ENCODE data around the gene FLAD1. TPM values are rescaled to one million over a fixed set of nuclear protein-coding genes. Genes with fewer than 3 reads are reported as not detected.
A peak's percentile ranks its signal among the peaks of the same experiment; 100 is the strongest.

Gene FLAD1
- polyA plus RNA-seq, 6 donors from 2014 or later: 37.0 to 57.0 (median 49.4) TPM

DNA sequence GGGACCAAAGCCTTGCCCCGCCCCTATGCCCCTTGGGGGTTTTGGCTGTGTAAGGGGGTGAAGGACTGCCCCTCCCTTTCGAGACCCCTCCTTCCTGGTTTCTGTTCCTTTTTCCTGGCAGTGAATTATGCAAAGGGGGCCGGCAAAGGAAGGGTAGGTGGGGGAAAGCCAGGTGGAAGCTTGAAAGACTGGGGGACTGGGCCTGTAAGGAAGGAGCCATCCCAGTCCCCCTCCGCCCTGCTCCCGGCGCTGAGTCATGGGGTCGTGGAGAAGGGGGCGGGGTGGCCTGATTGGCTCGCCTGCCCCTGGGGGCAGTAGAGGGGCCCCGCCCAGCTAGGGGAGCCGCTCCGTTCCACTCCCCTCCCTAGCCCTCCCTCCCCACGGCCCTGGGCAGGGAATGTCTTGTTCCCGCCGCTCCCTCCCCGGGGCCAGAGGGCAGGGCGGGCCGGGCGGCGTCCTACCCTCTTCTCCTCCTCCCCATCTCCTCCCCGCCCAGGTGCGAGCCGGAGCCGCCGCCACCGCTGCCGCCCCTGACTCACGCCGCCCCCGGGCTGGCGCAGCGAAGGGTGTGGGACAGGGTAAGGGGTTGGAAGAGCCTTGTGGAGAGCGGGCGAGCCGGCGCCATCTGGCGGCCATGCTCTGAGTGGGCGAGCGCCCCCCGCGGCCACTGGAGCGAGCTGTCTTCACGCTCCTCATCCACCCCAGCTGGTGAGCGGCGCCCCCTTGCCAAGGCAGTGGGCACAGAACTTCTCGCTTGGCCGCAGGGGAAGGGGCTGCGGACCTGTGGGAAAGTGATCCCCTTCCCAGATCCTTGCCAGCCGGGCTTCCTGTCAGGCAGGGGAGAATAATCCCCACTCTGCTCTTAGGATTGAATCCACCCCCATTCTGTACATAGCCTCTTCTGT is 34.1 kb downstream of the FLAD1 start:
- H3K36me3 Mint-ChIP-seq: no peaks in the 10 kb centered on the region
- H3K9me3 Mint-ChIP-seq: no peaks in the 10 kb centered on the region
- peak; percentile 81 for ATAC-seq (ENCODE audit: low read depth in 2 of 2)
- H3K27ac Mint-ChIP-seq: peak overlapping the region; percentile 88 to 96 (median 92)
- DNase-seq: peak; percentile 86
- H3K27me3 Mint-ChIP-seq: no peaks in the 10 kb centered on the region
- peaks cover 62 to 71% (median 67%) of the 10 kb centered on the region in 3 donors for H3K4me1 Mint-ChIP-seq
- peak overlapping the region; percentile 79 to 90 (median 86) for H3K4me3 Mint-ChIP-seq

DNA sequence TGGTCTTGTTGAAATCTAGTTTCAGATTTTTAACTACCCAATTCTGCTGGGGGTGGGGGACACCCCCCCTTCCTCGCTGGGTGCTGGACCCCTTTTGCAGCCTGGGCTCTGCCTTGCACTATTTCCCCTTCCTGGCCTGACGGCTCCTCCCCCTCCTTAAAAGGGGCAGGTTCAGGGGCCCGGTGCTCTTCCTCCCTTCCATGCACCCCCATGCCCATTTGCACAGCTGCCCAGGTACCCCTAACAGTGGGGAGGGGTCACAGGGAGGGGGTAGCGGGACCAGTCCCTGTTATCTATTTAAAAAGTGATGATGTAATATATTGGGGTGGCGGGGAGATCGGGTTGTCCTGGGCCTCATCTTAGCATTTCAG is 34.8 kb downstream of the FLAD1 start:
- peak; percentile 2 to 5 for ATAC-seq (ENCODE audit: low read depth in 2 of 2)
- no peaks in the 10 kb centered on the region for H3K9me3 Mint-ChIP-seq

DNA sequence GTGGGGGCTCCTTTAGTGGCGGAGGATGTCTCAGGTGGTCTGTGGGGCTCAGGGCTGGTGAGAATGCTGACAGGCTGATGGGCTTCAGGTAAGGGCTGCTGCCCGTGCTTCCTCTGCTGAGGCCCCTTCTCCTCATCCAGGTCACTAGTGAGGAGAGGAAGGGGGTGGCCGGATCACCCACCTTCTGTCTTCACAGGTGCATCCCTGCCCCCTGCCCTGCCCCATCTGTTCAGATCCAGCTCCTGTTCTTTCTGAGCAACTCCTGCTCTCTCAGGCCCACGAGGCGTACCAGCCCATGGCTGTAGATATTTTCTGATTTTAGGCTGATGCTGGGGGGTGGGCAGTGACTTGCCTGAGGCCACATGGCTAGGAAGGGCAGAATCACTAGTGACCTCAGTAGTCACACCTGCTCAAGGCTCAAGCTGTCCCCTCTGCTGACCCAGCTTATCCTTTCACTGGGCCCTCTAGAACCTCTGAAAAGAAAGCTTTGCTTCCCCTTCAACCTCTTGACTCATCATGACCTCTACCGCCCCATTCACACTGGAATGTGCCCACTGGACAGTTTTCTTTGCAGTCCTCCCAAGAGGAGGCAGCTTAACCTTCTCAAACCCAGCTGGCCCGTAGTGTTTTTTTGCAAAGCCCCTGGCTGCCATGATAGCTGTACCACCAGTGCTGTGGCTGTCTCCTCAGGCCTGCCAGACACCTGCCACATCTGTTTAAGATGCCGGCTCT is 35.6 kb downstream of the FLAD1 start:
- peak overlapping the region in 7 of 8 donors; percentile 13 to 84 (median 62) for H3K4me3 Mint-ChIP-seq
- no peaks in the 10 kb centered on the region for H3K27me3 Mint-ChIP-seq
- peak overlapping the region in 5 of 6 donors; percentile 40 to 96 (median 89) for H3K27ac Mint-ChIP-seq
- DNase-seq: no peak
- H3K4me1 Mint-ChIP-seq: peaks cover 47 to 57% (median 52%) of the 10 kb centered on the region in 3 donors
- H3K9me3 Mint-ChIP-seq: no peaks in the 10 kb centered on the region
- no peak for ATAC-seq (ENCODE audit: low read depth in 2 of 2)
- no peaks in the 10 kb centered on the region for H3K36me3 Mint-ChIP-seq

More for the DNA sequence above, 34.8 kb downstream of the FLAD1 start:
- peaks cover 56 to 65% (median 60%) of the 10 kb centered on the region in 3 donors for H3K4me1 Mint-ChIP-seq
- H3K27ac Mint-ChIP-seq: peak overlapping the region; percentile 88 to 96 (median 90)
- no peaks in the 10 kb centered on the region for H3K27me3 Mint-ChIP-seq
- H3K4me3 Mint-ChIP-seq: peak overlapping the region; percentile 79 to 90 (median 86)
- no peak for DNase-seq
- H3K36me3 Mint-ChIP-seq: no peaks in the 10 kb centered on the region

DNA sequence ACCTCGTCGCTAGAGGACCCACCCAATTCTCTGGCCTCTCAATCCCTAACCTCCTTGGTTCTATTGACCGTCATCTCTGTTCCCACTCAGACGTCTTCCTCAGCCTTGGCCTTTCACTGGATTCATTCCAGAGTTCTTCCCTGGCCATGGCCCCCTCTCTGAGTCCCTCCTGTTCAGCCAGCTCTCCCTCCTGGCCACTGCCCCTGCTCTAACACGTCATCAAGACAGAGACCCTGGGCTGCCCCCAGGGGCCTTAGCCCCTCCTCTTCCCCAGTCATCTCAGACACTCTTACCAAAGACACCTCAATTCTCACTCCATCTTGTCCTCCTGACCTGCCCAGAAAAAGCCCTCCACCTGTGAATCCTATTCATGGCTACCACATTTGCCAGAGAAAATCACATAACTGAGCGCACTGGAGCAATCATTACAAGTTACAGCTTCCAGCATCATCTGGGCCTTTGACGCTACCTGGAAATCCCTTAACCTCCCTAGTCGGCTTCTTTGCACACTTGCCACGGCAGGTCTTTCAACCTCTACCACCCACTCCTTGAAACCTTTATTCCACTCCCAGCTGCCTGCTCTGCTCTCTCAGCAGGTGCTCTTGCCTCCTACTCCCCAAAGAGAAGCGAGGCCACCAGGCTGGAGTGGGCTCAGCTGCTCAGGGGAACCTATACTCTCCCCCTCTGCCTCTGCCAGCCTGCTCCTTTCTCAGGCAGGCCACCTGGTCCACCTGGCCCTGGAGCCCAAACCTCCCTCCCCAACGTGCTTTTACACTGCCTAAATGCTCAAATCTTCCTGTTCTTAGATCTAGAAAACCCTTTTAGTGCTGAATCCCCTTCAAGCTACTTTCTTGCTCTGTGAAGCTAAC is 36.5 kb downstream of the FLAD1 start:
- ATAC-seq (ENCODE audit: low read depth in 2 of 2): no peak
- no peaks in the 10 kb centered on the region for H3K27me3 Mint-ChIP-seq
- peak overlapping the region in 4 of 6 donors; percentile 40 to 89 (median 62) for H3K27ac Mint-ChIP-seq
- no peaks in the 10 kb centered on the region for H3K36me3 Mint-ChIP-seq
- H3K9me3 Mint-ChIP-seq: no peaks in the 10 kb centered on the region
- peak overlapping the region in 6 of 8 donors; percentile 13 to 70 (median 58) for H3K4me3 Mint-ChIP-seq
- no peak for DNase-seq
- H3K4me1 Mint-ChIP-seq: peaks cover 41 to 54% (median 43%) of the 10 kb centered on the region in 3 donors

DNA sequence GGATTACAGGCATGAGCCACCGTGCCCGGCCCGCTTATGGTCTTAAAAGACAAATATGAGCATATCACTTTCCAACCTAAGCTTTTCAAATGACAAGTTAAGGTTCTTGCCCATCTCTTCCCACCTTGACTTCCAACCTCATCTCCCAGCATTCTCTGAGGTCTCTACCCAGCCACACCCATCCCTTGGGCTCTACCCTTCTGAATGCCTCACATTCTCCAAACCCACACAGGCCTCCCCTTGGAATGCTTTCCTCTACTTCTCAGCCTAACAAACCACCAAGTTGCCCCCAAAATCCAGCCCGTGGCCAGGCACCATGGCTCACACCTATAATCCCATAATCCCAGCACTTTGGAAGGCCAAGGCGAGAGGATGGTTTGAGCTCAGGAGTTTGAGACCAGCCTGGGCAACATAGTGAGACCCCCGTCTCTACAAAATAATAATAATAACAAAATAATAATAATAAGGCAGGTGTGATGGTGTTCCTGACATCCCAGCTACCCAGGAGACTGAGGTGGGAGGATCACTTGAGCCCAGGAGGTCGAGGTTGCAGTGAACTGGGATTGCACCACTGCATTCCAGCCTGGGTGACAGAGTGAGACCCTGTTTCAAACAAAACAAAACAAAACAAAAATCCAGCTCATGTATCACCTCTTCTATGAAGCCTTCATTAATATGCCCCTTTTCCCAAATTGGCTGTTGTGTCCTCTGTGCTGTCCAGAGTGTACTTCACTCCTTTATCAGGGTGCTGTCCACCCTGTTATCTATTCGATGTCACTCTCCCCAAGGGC is 39.2 kb downstream of the FLAD1 start:
- peaks cover 22 to 33% (median 25%) of the 10 kb centered on the region in 3 donors for H3K4me1 Mint-ChIP-seq
- ATAC-seq (ENCODE audit: low read depth in 2 of 2) (no peak), DNase-seq (no peak)
- no peaks in the 10 kb centered on the region for H3K27me3 Mint-ChIP-seq
- H3K4me3 Mint-ChIP-seq: peak overlapping the region in 1 of 8 donors; percentile 65
- no peaks in the 10 kb centered on the region for H3K36me3 Mint-ChIP-seq
- H3K27ac Mint-ChIP-seq: peak overlapping the region in 2 of 6 donors; percentile 51 to 52
- no peaks in the 10 kb centered on the region for H3K9me3 Mint-ChIP-seq

DNA sequence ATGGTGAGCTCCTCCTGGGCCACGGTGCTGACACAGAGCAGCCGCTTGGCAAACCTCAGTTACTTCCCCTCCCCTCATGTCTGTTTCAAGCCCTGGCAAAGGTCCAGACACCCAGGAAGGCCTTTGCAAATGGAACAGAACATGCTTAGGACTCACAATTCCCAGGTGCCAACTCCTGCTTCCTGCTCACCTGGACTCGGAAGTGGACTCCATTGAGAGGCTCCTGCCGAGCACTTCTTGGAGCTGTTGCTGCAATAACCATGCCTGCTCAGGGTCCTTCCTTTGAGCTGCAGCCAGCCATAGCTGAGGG is 39.7 kb downstream of the FLAD1 start:
- ATAC-seq (ENCODE audit: low read depth in 2 of 2) (no peak), DNase-seq (no peak)
- Mint-ChIP-seq H3K4me1 (peaks cover 20 to 28% (median 21%) of the 10 kb centered on the region in 3 donors), H3K36me3 (no peaks in the 10 kb centered on the region), H3K27me3 (no peaks in the 10 kb centered on the region), H3K9me3 (no peaks in the 10 kb centered on the region), H3K27ac (peak overlapping the region in 1 of 6 donors; percentile 51), H3K4me3 (peak overlapping the region in 1 of 8 donors; percentile 70)

DNA sequence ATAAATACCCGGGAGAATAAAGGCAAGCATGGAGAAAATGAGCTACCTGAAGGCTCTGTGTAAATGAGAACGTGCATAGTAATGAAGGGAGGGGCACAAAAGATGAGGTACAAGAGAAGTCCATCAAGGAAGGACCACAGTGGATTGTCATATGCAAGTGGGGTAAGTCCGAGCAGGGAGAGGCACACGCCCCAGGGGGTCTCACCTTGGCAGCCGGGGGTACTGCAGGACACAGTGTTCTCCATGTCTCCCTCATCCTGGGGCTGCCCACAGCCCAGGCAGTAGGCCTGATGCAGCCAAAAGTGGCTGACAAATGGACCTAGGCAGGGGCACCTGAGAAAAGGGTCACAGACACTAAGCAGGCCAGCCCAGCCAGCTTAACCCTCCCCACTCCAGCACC is 40.5 kb downstream of the FLAD1 start:
- Mint-ChIP-seq H3K27ac (no peak overlapping the region), H3K9me3 (no peaks in the 10 kb centered on the region), H3K36me3 (no peaks in the 10 kb centered on the region), H3K4me1 (peaks cover 13 to 25% (median 18%) of the 10 kb centered on the region in 3 donors), H3K27me3 (no peaks in the 10 kb centered on the region), H3K4me3 (no peak overlapping the region)
- ATAC-seq (ENCODE audit: low read depth in 2 of 2): no peak
- no peak for DNase-seq

DNA sequence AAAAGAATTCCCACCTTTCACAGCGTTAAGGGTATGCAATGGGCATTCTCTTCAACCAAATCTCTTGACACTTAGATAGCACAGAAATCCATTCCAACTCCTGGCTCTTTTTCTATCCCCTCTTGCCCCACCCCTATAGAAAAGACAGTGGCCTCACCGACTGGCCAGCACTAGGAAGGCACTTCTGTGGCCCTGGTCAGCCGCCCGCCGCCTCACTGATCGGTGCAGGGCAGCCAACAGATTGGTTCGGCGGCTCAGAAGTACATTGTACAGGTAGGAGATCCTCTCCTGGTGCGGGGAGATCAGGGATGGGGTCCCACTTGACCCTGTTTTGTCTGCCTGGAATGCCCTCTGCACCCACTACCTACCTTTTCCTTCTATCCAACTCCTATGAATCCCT is 41.2 kb downstream of the FLAD1 start:
- DNase-seq: no peak
- Mint-ChIP-seq H3K9me3 (no peaks in the 10 kb centered on the region), H3K4me1 (peaks cover 7 to 18% (median 13%) of the 10 kb centered on the region in 3 donors), H3K27ac (peak overlapping the region in 1 of 6 donors; percentile 14), H3K36me3 (no peaks in the 10 kb centered on the region), H3K27me3 (no peaks in the 10 kb centered on the region), H3K4me3 (no peak overlapping the region)
- ATAC-seq (ENCODE audit: low read depth in 2 of 2): no peak

DNA sequence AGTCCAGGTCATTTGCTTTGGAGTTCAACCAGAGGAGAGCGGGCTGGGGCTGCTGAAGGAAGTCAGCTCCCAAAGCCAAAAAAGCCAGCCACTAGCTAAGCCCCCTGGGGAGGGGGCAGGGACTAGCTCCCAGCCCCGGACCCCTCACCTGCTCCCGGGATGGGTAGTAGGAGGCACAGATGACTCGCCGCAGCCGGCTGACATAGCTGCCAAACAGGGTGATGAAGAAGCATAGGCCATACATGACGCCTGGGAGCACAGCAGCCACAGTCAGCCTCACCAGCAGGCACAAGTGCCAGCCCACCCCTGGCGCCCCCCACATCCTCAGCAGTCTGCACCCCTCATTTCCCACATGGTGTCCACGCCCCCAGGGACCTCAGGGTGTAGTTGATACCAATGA is 43.0 kb downstream of the FLAD1 start:
- no peak for ATAC-seq (ENCODE audit: low read depth in 2 of 2)
- peaks cover 0 to 9% (median 4%) of the 10 kb centered on the region in 3 donors for H3K4me1 Mint-ChIP-seq
- H3K27ac Mint-ChIP-seq: no peak overlapping the region
- no peaks in the 10 kb centered on the region for H3K27me3 Mint-ChIP-seq
- DNase-seq: no peak
- no peaks in the 10 kb centered on the region for H3K36me3 Mint-ChIP-seq
- no peak overlapping the region for H3K4me3 Mint-ChIP-seq
- H3K9me3 Mint-ChIP-seq: no peaks in the 10 kb centered on the region

DNA sequence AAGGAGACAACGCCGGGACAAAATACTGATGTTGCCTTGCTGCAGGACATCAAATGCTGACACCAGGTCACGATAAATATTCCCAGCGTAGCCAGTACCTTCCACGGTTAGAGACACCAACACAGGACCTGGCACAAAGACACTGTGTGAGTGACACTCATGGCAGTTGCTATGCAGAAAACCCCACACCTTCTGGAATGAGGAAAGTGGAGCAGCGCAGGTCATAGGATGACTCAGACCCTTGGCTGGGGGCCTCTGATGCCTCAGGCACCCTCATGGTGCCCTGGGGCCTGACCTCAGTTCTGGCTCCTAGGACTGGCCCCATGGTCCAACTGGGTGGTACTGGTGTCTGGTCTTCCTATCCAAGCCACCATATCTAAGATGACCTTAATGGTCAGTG is 43.4 kb downstream of the FLAD1 start:
- ATAC-seq (ENCODE audit: low read depth in 2 of 2) (no peak), DNase-seq (no peak)
- Mint-ChIP-seq H3K9me3 (no peaks in the 10 kb centered on the region), H3K27ac (no peak overlapping the region), H3K27me3 (no peaks in the 10 kb centered on the region), H3K4me1 (peaks cover 0 to 5% (median under 1%) of the 10 kb centered on the region in 3 donors), H3K36me3 (no peaks in the 10 kb centered on the region), H3K4me3 (no peak overlapping the region)

DNA sequence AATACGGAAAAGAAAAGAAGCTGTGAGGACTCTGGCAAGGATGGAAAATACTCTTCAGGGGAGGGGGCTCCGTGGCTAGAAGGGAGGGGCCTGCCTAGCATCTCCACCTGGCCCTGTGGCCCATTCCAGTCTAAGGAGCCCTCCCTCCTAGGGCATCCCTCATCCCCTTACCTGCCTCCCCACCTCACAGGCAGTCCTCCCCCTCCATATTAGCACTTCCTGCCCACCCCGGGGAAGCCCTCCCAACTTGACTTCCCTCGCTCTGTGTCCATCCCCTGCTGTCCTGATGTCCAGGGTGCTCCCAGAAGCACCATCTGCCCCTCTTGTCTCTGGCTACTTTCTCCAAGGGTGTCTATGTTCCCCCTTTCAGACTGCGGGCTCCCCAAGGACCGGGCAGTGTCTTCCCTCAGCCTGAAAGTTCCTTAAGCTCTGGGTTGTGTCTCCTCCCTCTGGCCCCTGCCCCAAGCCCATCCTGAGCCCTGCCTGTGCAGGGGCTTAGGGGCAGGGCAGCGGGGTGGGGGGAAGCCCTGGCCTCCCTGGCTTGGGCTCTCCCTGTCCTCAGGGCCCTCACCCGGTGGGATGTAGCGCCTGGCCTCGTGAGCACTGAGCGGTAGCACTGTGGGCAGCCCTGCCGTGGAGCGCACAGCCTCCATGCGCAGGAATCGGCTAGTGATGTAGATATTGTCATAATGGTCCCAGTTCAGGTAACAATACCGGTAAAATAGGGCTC is 46.5 kb downstream of the FLAD1 start:
- Mint-ChIP-seq H3K27me3 (peaks cover 0 to 4% (median 0%) of the 10 kb centered on the region in 3 donors), H3K27ac (no peak overlapping the region), H3K4me3 (no peak overlapping the region), H3K36me3 (no peaks in the 10 kb centered on the region), H3K9me3 (no peaks in the 10 kb centered on the region), H3K4me1 (no peaks in the 10 kb centered on the region)
- DNase-seq (no peak), ATAC-seq (ENCODE audit: low read depth in 2 of 2) (no peak)

DNA sequence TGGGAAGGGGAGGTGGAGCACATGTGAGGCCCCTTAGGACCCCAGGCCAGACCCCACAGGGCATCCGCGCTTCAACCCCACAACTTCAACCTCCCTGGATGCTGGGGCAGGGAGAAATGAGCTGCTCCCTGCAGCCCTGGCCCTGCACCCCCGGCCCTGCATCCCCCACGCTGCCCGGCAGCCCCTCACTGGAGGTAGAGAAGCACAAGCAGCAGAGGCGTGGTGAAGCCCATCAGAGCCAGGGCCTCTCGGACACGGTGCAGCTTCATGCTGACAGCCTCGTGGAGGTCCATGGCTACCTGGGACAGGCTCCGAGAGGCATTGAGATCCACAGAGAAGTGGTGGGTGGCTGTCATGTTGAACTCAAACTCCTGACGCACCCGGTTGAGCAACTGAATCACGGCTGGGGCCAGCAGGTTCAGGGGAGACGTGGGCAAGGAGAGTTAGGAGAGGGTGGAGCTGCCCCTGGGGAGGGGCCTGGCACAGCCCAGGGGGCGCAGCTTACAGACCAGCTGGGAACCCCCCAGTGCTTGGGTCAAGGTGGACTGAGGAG is 47.2 kb downstream of the FLAD1 start:
- H3K27ac Mint-ChIP-seq: no peak overlapping the region
- no peaks in the 10 kb centered on the region for H3K36me3 Mint-ChIP-seq
- DNase-seq (no peak), ATAC-seq (ENCODE audit: low read depth in 2 of 2) (no peak)
- peaks cover 0 to 10% (median 0%) of the 10 kb centered on the region in 3 donors for H3K27me3 Mint-ChIP-seq
- no peaks in the 10 kb centered on the region for H3K9me3 Mint-ChIP-seq
- no peak overlapping the region for H3K4me3 Mint-ChIP-seq
- H3K4me1 Mint-ChIP-seq: no peaks in the 10 kb centered on the region

Measured in naive B cell (primary cell).